ENCODE data around the gene MMP21. TPM values are rescaled to one million over a fixed set of nuclear protein-coding genes. Genes with fewer than 3 reads are reported as not detected.

Gene MMP21, protein sequence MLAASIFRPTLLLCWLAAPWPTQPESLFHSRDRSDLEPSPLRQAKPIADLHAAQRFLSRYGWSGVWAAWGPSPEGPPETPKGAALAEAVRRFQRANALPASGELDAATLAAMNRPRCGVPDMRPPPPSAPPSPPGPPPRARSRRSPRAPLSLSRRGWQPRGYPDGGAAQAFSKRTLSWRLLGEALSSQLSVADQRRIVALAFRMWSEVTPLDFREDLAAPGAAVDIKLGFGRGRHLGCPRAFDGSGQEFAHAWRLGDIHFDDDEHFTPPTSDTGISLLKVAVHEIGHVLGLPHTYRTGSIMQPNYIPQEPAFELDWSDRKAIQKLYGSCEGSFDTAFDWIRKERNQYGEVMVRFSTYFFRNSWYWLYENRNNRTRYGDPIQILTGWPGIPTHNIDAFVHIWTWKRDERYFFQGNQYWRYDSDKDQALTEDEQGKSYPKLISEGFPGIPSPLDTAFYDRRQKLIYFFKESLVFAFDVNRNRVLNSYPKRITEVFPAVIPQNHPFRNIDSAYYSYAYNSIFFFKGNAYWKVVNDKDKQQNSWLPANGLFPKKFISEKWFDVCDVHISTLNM
- 0.10 and 0.33 TPM in 2 replicates for total RNA-seq

GRCh38 chr10:125775491-125776106 is at the start of gene MMP21:
Gene MMP21, minus strand, starts transcription at chr10:125775821. Its CDS starts 0 bp downstream, at chr10:125775821.

DNA sequence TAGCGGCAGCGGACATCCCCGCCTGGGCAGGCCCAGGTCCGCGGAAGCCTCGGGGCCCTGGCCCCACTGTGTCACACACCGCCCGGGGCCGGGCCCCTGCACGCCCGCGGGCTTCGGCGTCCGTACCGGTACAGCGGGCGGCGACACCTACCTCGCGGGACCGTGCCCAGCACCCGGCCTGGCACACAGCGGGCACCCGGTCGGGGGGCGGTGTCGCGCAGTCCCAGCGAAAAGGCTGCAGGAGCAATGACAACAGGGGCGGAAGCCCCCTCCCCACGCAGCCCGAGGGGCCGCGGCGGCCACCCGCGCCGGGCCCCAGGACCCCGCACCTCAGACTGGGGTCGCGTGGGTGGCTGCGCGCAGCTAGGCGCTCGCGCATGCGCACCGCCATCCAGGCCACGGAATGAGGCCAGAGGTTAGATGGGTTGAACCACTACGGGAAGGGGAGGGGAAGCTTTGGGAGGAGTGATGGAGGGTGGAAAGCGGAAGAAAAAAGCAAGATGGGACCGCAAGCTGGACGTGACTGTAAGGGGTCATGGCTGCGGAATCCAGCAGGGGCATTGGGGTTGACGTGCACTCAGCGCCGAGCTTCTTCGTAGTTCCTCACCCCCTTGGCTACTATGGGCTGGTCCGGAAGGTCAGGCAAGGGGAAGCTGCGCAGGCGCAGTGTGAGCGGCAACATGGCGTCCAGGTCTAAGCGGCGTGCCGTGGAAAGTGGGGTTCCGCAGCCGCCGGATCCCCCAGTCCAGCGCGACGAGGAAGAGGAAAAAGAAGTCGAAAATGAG is 47.4 kb upstream of the MMP21 start, which contains the start of the genes BCCIP and UROS:
BCCIP (plus strand) TSS at position 669 of the 785 bp plus-strand sequence; CDS start at position 681, 12 bp downstream.
UROS (minus strand) TSS at position 381 of the 785 bp plus-strand sequence. CDS start 6,759 bp downstream, outside the sequence.

DNA sequence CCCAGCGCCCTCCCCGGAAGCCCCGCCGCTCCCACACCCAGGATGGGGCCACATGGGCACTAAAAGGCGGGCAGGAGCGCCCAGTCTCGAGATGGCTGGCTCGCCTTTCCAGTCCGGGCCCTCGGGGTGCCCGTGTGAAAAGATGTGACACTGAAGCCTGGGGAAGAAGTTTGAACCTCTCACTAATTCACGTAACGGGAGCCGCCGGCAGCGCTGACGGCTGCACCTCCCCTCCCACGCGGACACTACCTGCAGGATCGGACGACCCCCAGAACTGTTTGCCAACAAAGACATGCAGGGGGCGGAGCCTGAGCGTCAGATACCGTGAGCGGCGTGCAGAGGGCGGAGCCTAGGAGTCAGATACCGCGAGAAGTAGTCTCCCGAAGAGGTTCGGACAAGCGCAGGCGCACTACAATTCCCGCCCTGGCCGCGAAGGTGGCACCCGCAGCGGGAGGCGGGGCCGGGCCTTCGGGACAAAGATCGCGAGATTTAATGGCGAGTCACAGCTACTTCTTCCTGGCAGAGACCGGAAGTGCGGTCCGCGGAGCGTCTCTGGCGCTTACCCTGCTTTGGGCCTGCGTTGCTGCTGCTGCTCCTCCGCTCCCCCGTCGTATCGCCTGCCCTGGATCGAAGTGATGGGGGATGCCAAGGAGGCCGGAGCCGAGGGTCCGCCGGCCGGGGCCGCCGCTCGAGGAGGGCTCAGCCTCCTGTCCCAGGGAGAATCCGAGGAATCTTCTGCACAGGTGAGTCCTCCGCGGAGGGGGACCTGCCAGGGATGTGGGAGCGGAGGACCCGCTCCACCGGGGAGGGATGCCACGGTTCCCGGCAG is 56.2 kb downstream of the MMP21 start, which contains the start of gene EDRF1:
EDRF1 (plus strand) TSS at position 537 of the 829 bp plus-strand sequence; CDS start at position 636, 99 bp downstream.

Small RNA genes lying within 50 kb of the gene (small RNA-seq; reads per million reads assigned to genes)
- 0.85 reads per million, percentile 52 among the genes with 10 or more reads in this experiment for gene MIR4484

Other genes with a start within 250 kb of the MMP21 start
- not detected in 2 replicates for gene TEX36, start 92.7 kb downstream of the MMP21 start, total RNA-seq
- 23.6 and 25.5 TPM in 2 replicates for gene EDRF1, start 56.1 kb downstream of the MMP21 start, total RNA-seq
- 61.1 and 62.1 TPM in 2 replicates for gene UROS, start 47.4 kb upstream of the MMP21 start, total RNA-seq
- 35.6 and 59.1 TPM in 2 replicates for gene BCCIP, start 47.7 kb upstream of the MMP21 start, total RNA-seq
- gene DHX32, start 105.5 kb upstream of the MMP21 start, total RNA-seq = 35.6 and 50.3 TPM in 2 replicates
- gene FANK1, start 120.7 kb upstream of the MMP21 start, total RNA-seq = 2.5 and 3.3 TPM in 2 replicates

Data from vein endothelial cell (primary cell).